SK-N-MC (cell line): Measurements from ENCODE around the gene HHAT.

Source experiments
- EZH2 ChIP-seq: fragments of 200-600 bp; sonication (generic); IDR thresholded peaks from one replicate; pipeline ENCODE4 v1.6.1; 2017; ENCODE audit warnings: antibody characterized with exemption
- FOXP2 ChIP-seq: optimal IDR thresholded peaks from 2 replicates; pipeline ENCODE3; 2011; ENCODE audit warnings: mild to moderate bottlenecking, moderate library complexity; ENCODE audit not compliant: insufficient read depth; ENCODE audit errors: extremely low read length, control extremely low read depth
- POLR2AphosphoS5 ChIP-seq: IDR thresholded peaks from 2 replicates; pipeline ENCODE4 v1.6.1; 2012; ENCODE audit warnings: mild to moderate bottlenecking, low read depth, low read length, borderline replicate concordance

- no peak for TF ChIP-seq EZH2
- no peak for TF ChIP-seq POLR2AphosphoS5
- no peak for TF ChIP-seq FOXP2
Observed at GRCh38 chr1:210596641-210597040, 267.9 kb downstream of the HHAT start.
